HepG2 (cell line): ENCODE results near the gene TPRN. TPM values are rescaled to one million over a fixed set of nuclear protein-coding genes. Genes with fewer than 3 reads are reported as not detected.

Experiments used
- BCL3 ChIP-seq: sonication (generic); formaldehyde crosslinking; IDR thresholded peaks from 2 replicates; pipeline ENCODE4 v1.5.1; 2020; ENCODE audit warnings: mild to moderate bottlenecking, missing genetic modification reagents, moderate library complexity
- CENPX ChIP-seq: sonication (generic); formaldehyde crosslinking; IDR thresholded peaks from 2 replicates; pipeline ENCODE4 v1.9.0; 2021; ENCODE audit warnings: mild to moderate bottlenecking, missing genetic modification reagents, moderate library complexity
- DPF2 ChIP-seq: sonication (generic); formaldehyde crosslinking; IDR thresholded peaks from 2 replicates; pipeline ENCODE4 v1.4.0; 2020; ENCODE audit warnings: mild to moderate bottlenecking, low read depth, missing genetic modification reagents, borderline replicate concordance
- ERF ChIP-seq: IDR thresholded peaks from 2 replicates; pipeline ENCODE4 v1.6.1; 2018; ENCODE audit warnings: missing biosample characterization, missing genetic modification reagents
- JDP2 ChIP-seq: sonication (generic); formaldehyde crosslinking; IDR thresholded peaks from 2 replicates; pipeline ENCODE4 v1.8.1; 2022; ENCODE audit warnings: missing genetic modification reagents, borderline replicate concordance
- JUN ChIP-seq: sonication (generic); formaldehyde crosslinking; IDR thresholded peaks from 2 replicates; pipeline ENCODE4 v1.4.0; 2020; ENCODE audit warnings: mild to moderate bottlenecking, missing genetic modification reagents
- ONECUT2 ChIP-seq: sonication (generic); formaldehyde crosslinking; IDR thresholded peaks from 2 replicates; pipeline ENCODE4 v1.4.0; 2020; ENCODE audit warnings: missing genetic modification reagents
- PHF20 ChIP-seq: sonication (generic); formaldehyde crosslinking; IDR thresholded peaks from 2 replicates; pipeline ENCODE4 v1.5.0; 2020; ENCODE audit warnings: mild to moderate bottlenecking, missing genetic modification reagents
- PHF5A ChIP-seq: IDR thresholded peaks from one replicate; pipeline ENCODE4 v1.6.1; 2018; ENCODE audit warnings: low read depth, missing genetic modification reagents; ENCODE audit not compliant: unreplicated experiment
- SMAD3 ChIP-seq: sonication (generic); formaldehyde crosslinking; IDR thresholded peaks from 2 replicates; pipeline ENCODE4 v1.4.0; 2020; ENCODE audit warnings: missing genetic modification reagents
- SOX6 ChIP-seq, 2 experiments: fragments of 450-650 bp in 1 of 2; sonication (generic) in 1 of 2; formaldehyde crosslinking in 1 of 2; IDR thresholded peaks; 2 replicates each; pipeline versions ENCODE4 v1.4.0 to v1.6.1; 2017 to 2020; ENCODE audit warnings: antibody characterized with exemption in 1 of 2, mild to moderate bottlenecking in 1 of 2, missing genetic modification reagents in 1 of 2
- TIGD3 ChIP-seq: sonication (generic); formaldehyde crosslinking; IDR thresholded peaks from 2 replicates; pipeline ENCODE4 v1.5.1; 2020; ENCODE audit warnings: mild to moderate bottlenecking, missing genetic modification reagents, borderline replicate concordance
- ZBTB1 ChIP-seq: sonication (generic); formaldehyde crosslinking; IDR thresholded peaks from 2 replicates; pipeline ENCODE4 v1.4.0; 2020; ENCODE audit warnings: missing genetic modification reagents, borderline replicate concordance
- ZBTB38 ChIP-seq: sonication (generic); formaldehyde crosslinking; IDR thresholded peaks from 2 replicates; pipeline ENCODE4 v1.5.1; 2020; ENCODE audit warnings: mild to moderate bottlenecking, missing genetic modification reagents
- ZBTB8A ChIP-seq: sonication (generic); formaldehyde crosslinking; IDR thresholded peaks from 2 replicates; pipeline ENCODE4 v1.4.0; 2020; ENCODE audit warnings: mild to moderate bottlenecking, low read depth, missing genetic modification reagents, borderline replicate concordance
- ZMYM3 ChIP-seq: sonication (generic); formaldehyde crosslinking; IDR thresholded peaks from 2 replicates; pipeline ENCODE4 v1.5.1; 2020; ENCODE audit warnings: mild to moderate bottlenecking, missing genetic modification reagents
- ZMYM4 ChIP-seq: sonication (generic); formaldehyde crosslinking; IDR thresholded peaks from 2 replicates; pipeline ENCODE4 v1.8.1; 2023; ENCODE audit warnings: mild to moderate bottlenecking, missing genetic modification reagents
- ZNF674 ChIP-seq: sonication (generic); formaldehyde crosslinking; IDR thresholded peaks from 2 replicates; pipeline ENCODE4 v1.5.0; 2020; ENCODE audit warnings: low read depth, mild to moderate bottlenecking, missing genetic modification reagents
- ZNF703 ChIP-seq: sonication (generic); formaldehyde crosslinking; IDR thresholded peaks from 2 replicates; pipeline ENCODE4 v1.5.1; 2020; ENCODE audit warnings: missing genetic modification reagents, mild to moderate bottlenecking, moderate library complexity, borderline replicate concordance
- ZNF740 ChIP-seq: sonication (generic); formaldehyde crosslinking; IDR thresholded peaks from 2 replicates; pipeline ENCODE4 v1.4.0; 2020; ENCODE audit warnings: missing genetic modification reagents
- ZNF784 ChIP-seq: sonication (generic); formaldehyde crosslinking; IDR thresholded peaks from 2 replicates; pipeline ENCODE4 v1.5.1; 2020; ENCODE audit warnings: missing genetic modification reagents, mild to moderate bottlenecking, borderline replicate concordance
- ZNF878 ChIP-seq: sonication (generic); formaldehyde crosslinking; IDR thresholded peaks from 2 replicates; pipeline ENCODE4 v1.8.1; 2023; ENCODE audit warnings: mild to moderate bottlenecking, missing genetic modification reagents, moderate library complexity
- polyA plus RNA-seq, 8 experiments: library from polyadenylated mRNA; depleted of rRNA in 3 of 8; stranded (reverse) in 7 of 8; unstranded in 1 of 8; fragments of >200 nt; fragmentation: Illumina TruSeq in 4 of 8; extraction: Trizol in 4 of 8; gene quantifications; 2 replicates each; pipeline versions ENCODE4 v1.2.1 to v1.2.3, GENCODE V29; 2011 to 2016; ENCODE audit warnings: low read depth in 4 of 8, missing spikeins in 1 of 8, mixed read lengths in 1 of 8; ENCODE audit not compliant: insufficient read depth in 1 of 8
- total RNA-seq, 5 experiments: library from RNA; depleted of rRNA; stranded (reverse); fragments of >200 nt; fragmentation: Illumina TruSeq; extraction: Trizol; gene quantifications; 2 replicates each; pipeline ENCODE4 v1.2.3, GENCODE V29; 2016; ENCODE audit warnings: low read depth in 1 of 5
- TF ChIP-seq, protein P1 (sequence below): sonication (generic); formaldehyde crosslinking; IDR thresholded peaks from 2 replicates; pipeline ENCODE4 v1.4.0; 2020; ENCODE audit warnings: missing genetic modification reagents

The TPRN gene
- total and polyA plus RNA-seq, 2 of the 13 experiments (the other 11 are each of a cell fraction or from before 2014, with no cell fraction given) = 10.1 to 19.2 TPM

DNA sequence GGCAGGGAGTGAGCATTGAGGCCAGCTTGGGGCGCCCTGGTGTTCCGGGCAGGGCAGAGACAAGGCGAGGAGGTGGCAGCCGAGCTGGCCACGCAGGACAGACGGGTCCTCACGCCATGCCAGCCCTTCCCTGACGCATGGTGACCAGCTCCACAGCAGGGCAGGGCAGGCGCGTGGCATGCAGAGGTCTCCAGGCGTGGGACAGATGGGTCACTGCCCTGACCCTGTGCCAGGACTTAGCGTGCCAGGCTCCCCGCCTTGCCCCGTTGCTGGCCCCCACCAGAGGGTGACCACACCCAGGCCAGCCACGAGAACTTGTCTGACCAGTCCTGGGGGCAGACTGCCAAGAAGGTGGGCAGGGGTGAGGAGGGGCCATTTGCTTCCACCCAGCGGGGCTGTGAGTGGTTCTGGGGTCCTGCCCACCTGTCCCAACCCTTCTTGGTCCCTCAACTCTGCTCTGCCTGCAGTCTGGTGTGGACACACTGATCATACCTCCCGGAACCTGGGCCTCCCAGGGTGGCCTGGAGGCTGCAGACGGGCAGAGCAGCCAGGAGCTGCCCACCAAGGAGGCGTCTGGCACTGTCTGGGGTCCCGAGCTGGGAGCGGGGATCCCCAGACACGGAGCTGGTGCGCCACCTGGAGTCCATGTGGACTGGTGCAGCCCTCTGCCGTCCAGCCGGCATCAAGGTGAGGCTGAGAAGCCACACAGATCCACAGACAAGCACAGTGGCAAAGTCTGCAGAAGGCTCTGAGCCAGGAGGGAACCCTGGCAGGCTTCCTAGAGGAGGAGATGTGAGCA lies 26.7 kb upstream of the TPRN start, which contains the start of gene RNF224 (continued):
- 0 out of 2 replicates have a peak, but pooled peaks have one; percentile 17 for TF ChIP-seq ZBTB38 (CRISPR knock-in tag)
- no peak; the same call in 1 of the 2 replicates for TF ChIP-seq PHF20
- TF ChIP-seq BCL3 = no peak
- TF ChIP-seq ZNF703 (CRISPR knock-in tag) = no peak
- TF ChIP-seq ZNF674 (CRISPR knock-in tag) = no peak
- TF ChIP-seq ZNF878 (CRISPR knock-in tag) = no peak
- no peak for TF ChIP-seq SOX6 (IDR thresholded peaks at IDR 0.05)
- no peak for TF ChIP-seq SOX6 (CRISPR knock-in tag; IDR thresholded peaks at IDR 0.05)
- no peak for TF ChIP-seq TIGD3
- TF ChIP-seq JDP2 (CRISPR knock-in tag) = no peak
- no peak for TF ChIP-seq ZBTB1
- no peak for TF ChIP-seq SMAD3
- TF ChIP-seq JUN (CRISPR knock-in tag) = no peak
- TF ChIP-seq CENPX (CRISPR knock-in tag) = no peak
- no peak for TF ChIP-seq ZMYM3 (CRISPR knock-in tag)
- 0 out of 2 replicates have a peak, but pooled peaks have one; percentile 22 for TF ChIP-seq ZNF784
- TF ChIP-seq ZBTB8A = no peak
- TF ChIP-seq DPF2 (CRISPR knock-in tag) = no peak
- no peak for TF ChIP-seq ZNF740 (CRISPR knock-in tag)
- TF ChIP-seq ERF (CRISPR knock-in tag) = peak; percentile 63; the same call in 1 of the 2 replicates
- no peak for TF ChIP-seq ONECUT2 (CRISPR knock-in tag)
- TF ChIP-seq, protein P1, sequence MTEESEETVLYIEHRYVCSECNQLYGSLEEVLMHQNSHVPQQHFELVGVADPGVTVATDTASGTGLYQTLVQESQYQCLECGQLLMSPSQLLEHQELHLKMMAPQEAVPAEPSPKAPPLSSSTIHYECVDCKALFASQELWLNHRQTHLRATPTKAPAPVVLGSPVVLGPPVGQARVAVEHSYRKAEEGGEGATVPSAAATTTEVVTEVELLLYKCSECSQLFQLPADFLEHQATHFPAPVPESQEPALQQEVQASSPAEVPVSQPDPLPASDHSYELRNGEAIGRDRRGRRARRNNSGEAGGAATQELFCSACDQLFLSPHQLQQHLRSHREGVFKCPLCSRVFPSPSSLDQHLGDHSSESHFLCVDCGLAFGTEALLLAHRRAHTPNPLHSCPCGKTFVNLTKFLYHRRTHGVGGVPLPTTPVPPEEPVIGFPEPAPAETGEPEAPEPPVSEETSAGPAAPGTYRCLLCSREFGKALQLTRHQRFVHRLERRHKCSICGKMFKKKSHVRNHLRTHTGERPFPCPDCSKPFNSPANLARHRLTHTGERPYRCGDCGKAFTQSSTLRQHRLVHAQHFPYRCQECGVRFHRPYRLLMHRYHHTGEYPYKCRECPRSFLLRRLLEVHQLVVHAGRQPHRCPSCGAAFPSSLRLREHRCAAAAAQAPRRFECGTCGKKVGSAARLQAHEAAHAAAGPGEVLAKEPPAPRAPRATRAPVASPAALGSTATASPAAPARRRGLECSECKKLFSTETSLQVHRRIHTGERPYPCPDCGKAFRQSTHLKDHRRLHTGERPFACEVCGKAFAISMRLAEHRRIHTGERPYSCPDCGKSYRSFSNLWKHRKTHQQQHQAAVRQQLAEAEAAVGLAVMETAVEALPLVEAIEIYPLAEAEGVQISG (CRISPR knock-in tag) = peak; percentile 8
- TF ChIP-seq ZMYM4 = 0 out of 2 replicates have a peak, but pooled peaks have one; percentile 24
- TF ChIP-seq PHF5A (CRISPR knock-in tag) = no peak
